Right lobe of liver (tissue), 6 donors: Measurements from ENCODE around the gene CLDN22. TPM values are rescaled to one million over a fixed set of nuclear protein-coding genes. Genes with fewer than 3 reads are reported as not detected.

Experiments used
- ATAC-seq, 4 donors: fragments of 200-7000 bp; cut with Tn5 transposase; one replicate each; pipeline ENCODE4 v1.9.1; 2020; ENCODE audit warnings: mild to moderate bottlenecking in 4 of 4, moderate library complexity in 4 of 4
- DNase-seq, 3 donors: peaks; one replicate each; pipeline ENCODE4 v3.0.0-alpha.2; 2020
- H3K27ac ChIP-seq, 3 donors: fragments of 200-600 bp; one replicate each; pipeline ENCODE4 v1.8.0; 2022
- H3K27me3 ChIP-seq, 2 donors: fragments of 200-600 bp; one replicate each; pipeline ENCODE4 v1.8.0; 2022
- H3K36me3 ChIP-seq, 4 donors: fragments of 200-600 bp; sonication (generic) in 1 of 4; one replicate each; pipeline versions ENCODE4 v1.5.1 to v1.8.0; 2017 to 2022; ENCODE audit warnings: control low read depth in 1 of 4
- H3K4me1 ChIP-seq, 4 donors: fragments of 200-600 bp; sonication (generic) in 1 of 4; one replicate each; pipeline versions ENCODE4 v1.5.1 to v1.8.0; 2017 to 2022; ENCODE audit warnings: control low read depth in 1 of 4
- H3K4me3 ChIP-seq, 3 donors: fragments of 200-600 bp; one replicate each; pipeline ENCODE4 v1.8.0; 2022
- H3K9me3 ChIP-seq, 4 donors: fragments of 200-600 bp; sonication (generic) in 1 of 4; one replicate each; pipeline versions ENCODE4 v1.5.1 to v1.8.0; 2017 to 2022; ENCODE audit warnings: control low read depth in 1 of 4
- POLR2A ChIP-seq: fragments of 450-650 bp; IDR thresholded peaks from one replicate; pipeline ENCODE4 v1.6.1; 2017; ENCODE audit warnings: antibody characterized with exemption, mild to moderate bottlenecking
- WGBS: methylation state at CpG from one replicate; pipeline ENCODE4 v1.1.6; 2018; ENCODE audit warnings: low coverage, low lambda C conversion rate; ENCODE audit not compliant: insufficient coverage; ENCODE audit errors: missing lambda C conversion rate; 5-methylcytosine and 5-hydroxymethylcytosine counted together
- intact Hi-C, 2 donors: fragments of 100-400 bp; cut with DNase I; formaldehyde crosslinking; loops; one replicate each; pipeline versions ENCODE4 v1.11.2 to v1.14.1; 2022
- total RNA-seq, 6 experiments: library from RNA; depleted of rRNA in 2 of 6; stranded (reverse); fragments of >200 nt in 2 of 6; fragmentation: NEBNext Ultra II Directional in 3 of 6; extraction: Animal tissue kit (Norgen Biotek cat#: 25700) in 3 of 6; gene quantifications; one replicate each; pipeline versions ENCODE4 v1.1.0 to v1.2.4, GENCODE V29; 2016 to 2023
- TF ChIP-seq, protein P1 (sequence below), 4 donors: fragments of 200-600 bp in 3 of 4; fragments of 450-650 bp in 1 of 4; IDR thresholded peaks; one replicate each; pipeline versions ENCODE4 v1.5.1 to v1.8.0; 2016 to 2022; ENCODE audit warnings: antibody characterized with exemption in 4 of 4, mild to moderate bottlenecking in 2 of 4
- donor health status: DM: no; HTN: yes; CAD: no.
- donor health status: DM: no; HTN: no; CAD: no.
- donor health status: DM: no; HTN: no; CAD: no.
- donor health status: DM: no; HTN: yes; CAD: no.
- donor health status: DM: no; HTN: yes; CAD: no.

The CLDN22 gene
- total RNA-seq, 6 experiments from 2014 or later = not detected

- 88% methylated on average over 5 of the region's 20 CpGs for WGBS
- Histone ChIP-seq H3K4me3 (no peak overlapping the region), H3K27ac (no peak overlapping the region), H3K4me1 (no peaks in the 10 kb centered on the region), H3K9me3 (no peaks in the 10 kb centered on the region), H3K36me3 (no peaks in the 10 kb centered on the region), H3K27me3 (no peaks in the 10 kb centered on the region)
- intact Hi-C loops = no loop called here
- no peak for TF ChIP-seq POLR2A
- TF ChIP-seq, protein P1, sequence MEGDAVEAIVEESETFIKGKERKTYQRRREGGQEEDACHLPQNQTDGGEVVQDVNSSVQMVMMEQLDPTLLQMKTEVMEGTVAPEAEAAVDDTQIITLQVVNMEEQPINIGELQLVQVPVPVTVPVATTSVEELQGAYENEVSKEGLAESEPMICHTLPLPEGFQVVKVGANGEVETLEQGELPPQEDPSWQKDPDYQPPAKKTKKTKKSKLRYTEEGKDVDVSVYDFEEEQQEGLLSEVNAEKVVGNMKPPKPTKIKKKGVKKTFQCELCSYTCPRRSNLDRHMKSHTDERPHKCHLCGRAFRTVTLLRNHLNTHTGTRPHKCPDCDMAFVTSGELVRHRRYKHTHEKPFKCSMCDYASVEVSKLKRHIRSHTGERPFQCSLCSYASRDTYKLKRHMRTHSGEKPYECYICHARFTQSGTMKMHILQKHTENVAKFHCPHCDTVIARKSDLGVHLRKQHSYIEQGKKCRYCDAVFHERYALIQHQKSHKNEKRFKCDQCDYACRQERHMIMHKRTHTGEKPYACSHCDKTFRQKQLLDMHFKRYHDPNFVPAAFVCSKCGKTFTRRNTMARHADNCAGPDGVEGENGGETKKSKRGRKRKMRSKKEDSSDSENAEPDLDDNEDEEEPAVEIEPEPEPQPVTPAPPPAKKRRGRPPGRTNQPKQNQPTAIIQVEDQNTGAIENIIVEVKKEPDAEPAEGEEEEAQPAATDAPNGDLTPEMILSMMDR (IDR thresholded peaks at IDR 0.05) = no peak
- ATAC-seq (no peak), DNase-seq (no peak)
These were observed 37.0 kb upstream of the CLDN22 start for GRCh38 chr4:183356931-183357675.

DNA sequence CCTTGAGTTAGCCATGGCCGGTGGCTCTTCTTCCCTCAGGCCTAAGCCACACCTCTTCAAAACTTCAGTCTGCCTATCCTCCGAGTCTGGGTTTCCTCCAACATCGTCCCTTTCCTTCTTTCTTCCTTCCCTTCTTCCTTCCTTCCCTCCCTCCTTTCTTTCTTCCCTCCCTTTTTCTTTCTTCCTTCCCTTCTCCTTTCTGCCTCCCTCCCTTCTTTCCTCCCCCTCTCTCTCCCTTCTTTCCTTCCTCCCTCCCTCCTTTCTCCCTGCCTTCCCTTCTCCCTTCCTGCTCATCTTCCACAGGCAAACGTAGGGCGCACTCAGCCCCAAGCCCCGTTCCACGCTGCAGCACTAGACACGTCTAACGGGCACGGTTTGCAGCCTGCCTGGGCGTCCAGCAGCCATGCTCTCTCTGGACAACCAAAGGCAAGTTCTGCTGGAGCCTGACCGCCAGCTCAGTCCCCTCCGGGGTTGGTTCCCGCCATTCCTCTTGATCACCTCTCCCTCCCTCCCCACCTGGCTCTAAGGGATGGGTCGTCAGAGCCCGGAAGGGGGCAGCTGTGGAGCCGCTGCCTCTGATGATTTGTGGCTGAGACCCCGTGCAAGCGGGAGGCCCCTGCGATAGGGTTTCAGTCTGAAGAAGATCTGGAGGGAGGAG is 36.2 kb upstream of the CLDN22 start:
- 76% methylated on average over 10 of the region's 20 CpGs for WGBS
- TF ChIP-seq, protein P1 (IDR thresholded peaks at IDR 0.05) = no peak
- no peak for TF ChIP-seq POLR2A
- H3K27ac ChIP-seq = no peak overlapping the region
- DNase-seq = no peak
- H3K4me1 ChIP-seq = no peaks in the 10 kb centered on the region
- ATAC-seq = no peak
- no peaks in the 10 kb centered on the region for H3K36me3 ChIP-seq
- no peaks in the 10 kb centered on the region for H3K9me3 ChIP-seq
- intact Hi-C loops = no loop called here
- no peaks in the 10 kb centered on the region for H3K27me3 ChIP-seq
- H3K4me3 ChIP-seq = no peak overlapping the region

DNA sequence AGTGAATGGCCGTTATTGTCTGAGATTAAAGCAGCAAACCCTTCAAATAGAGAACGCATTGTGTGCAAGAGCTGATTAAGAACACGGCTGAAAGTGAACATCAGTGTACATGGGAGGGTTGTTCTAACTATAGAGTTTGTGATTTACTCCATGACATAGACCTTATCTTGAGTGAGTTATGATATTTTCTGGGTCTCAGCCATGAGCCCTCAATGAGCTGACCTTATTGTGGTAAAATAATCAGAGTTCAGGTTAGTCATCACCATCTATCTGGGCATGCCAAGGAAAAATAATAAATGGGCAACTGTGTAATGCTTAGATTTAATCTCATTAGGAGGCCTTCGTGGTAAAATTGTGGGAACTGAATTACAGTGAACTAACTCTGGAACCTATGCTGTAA is 35.3 kb upstream of the CLDN22 start:
- Histone ChIP-seq H3K36me3 (no peaks in the 10 kb centered on the region), H3K9me3 (no peaks in the 10 kb centered on the region), H3K27me3 (no peaks in the 10 kb centered on the region), H3K4me1 (no peaks in the 10 kb centered on the region), H3K27ac (no peak overlapping the region), H3K4me3 (no peak overlapping the region)
- WGBS = 72% methylated on average over 4 of the region's 4 CpGs
- no peak for TF ChIP-seq POLR2A
- TF ChIP-seq, protein P1 (IDR thresholded peaks at IDR 0.05) = no peak
- DNase-seq (no peak), ATAC-seq (no peak)
- intact Hi-C loops = no loop called here

DNA sequence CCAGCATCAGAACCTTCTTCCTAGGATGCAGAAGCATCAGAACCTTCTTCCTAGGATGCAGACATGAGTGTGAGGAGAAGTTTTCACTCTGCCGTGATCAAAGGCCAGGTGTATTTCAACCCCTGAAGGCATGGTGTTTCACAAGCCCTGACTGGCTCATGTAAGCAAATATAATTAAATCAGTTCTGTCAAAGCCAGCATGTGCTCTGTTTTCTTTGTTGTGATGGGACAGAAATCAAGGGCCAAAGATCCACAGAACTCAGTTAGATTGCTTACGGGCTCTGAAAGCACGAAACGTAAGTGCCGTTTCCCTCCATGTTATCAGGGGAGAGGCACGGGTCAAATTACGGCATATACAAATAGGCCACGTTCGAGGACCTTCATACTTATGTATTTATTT is 34.1 kb upstream of the CLDN22 start:
- no peak for TF ChIP-seq POLR2A
- TF ChIP-seq, protein P1 (IDR thresholded peaks at IDR 0.05) = no peak
- Histone ChIP-seq H3K36me3 (no peaks in the 10 kb centered on the region), H3K4me1 (no peaks in the 10 kb centered on the region), H3K4me3 (no peak overlapping the region), H3K27ac (no peak overlapping the region), H3K27me3 (no peaks in the 10 kb centered on the region), H3K9me3 (no peaks in the 10 kb centered on the region)
- DNase-seq (no peak), ATAC-seq (peak; percentile 60 to 84 (median 69))
- 40% methylated on average over 8 of the region's 9 CpGs for WGBS
- intact Hi-C loops = no loop called here
